Measurements from ENCODE around the gene RAC3.

GRCh38 chr17:82012261-82012639, 19.2 kb upstream of the RAC3 start:
- TF ChIP-seq POLR2A (IDR thresholded peaks at IDR 0.05): no peak
- TF ChIP-seq, protein P1, sequence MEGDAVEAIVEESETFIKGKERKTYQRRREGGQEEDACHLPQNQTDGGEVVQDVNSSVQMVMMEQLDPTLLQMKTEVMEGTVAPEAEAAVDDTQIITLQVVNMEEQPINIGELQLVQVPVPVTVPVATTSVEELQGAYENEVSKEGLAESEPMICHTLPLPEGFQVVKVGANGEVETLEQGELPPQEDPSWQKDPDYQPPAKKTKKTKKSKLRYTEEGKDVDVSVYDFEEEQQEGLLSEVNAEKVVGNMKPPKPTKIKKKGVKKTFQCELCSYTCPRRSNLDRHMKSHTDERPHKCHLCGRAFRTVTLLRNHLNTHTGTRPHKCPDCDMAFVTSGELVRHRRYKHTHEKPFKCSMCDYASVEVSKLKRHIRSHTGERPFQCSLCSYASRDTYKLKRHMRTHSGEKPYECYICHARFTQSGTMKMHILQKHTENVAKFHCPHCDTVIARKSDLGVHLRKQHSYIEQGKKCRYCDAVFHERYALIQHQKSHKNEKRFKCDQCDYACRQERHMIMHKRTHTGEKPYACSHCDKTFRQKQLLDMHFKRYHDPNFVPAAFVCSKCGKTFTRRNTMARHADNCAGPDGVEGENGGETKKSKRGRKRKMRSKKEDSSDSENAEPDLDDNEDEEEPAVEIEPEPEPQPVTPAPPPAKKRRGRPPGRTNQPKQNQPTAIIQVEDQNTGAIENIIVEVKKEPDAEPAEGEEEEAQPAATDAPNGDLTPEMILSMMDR (IDR thresholded peaks at IDR 0.05 in 4 of 5, conservative IDR thresholded peaks at IDR 0.05 in 1 of 5): no peak

Data from gastrocnemius medialis (tissue), 4 donors.